Nephron progenitor cell (in vitro differentiated cells): ENCODE measurements around the gene STRN4.
"Not testable (repeated sequence)": the region's sequence is repeated elsewhere in the genome, so short reads cannot be mapped to it uniquely, and the experiment has no call there.

ENCODE experiments used
- DNase-seq: peaks from one replicate; pipeline ENCODE4 v3.0.0; 2021
- H3K27ac Mint-ChIP-seq: 2 replicates; pipeline ENCODE4 v1.8.0; 2021; ENCODE audit warnings: mild to moderate bottlenecking, moderate library complexity, mixed read lengths
- H3K27me3 Mint-ChIP-seq: 2 replicates; pipeline ENCODE4 v1.8.0; 2021; ENCODE audit warnings: mild to moderate bottlenecking, low read depth, mixed read lengths; ENCODE audit not compliant: poor library complexity
- H3K36me3 Mint-ChIP-seq: 2 replicates; pipeline ENCODE4 v1.8.0; 2021; ENCODE audit warnings: low read depth, mixed read lengths
- H3K4me1 Mint-ChIP-seq: 2 replicates; pipeline ENCODE4 v1.8.0; 2021; ENCODE audit warnings: mixed read lengths
- H3K4me3 Mint-ChIP-seq: 2 replicates; pipeline ENCODE4 v1.8.0; 2021; ENCODE audit warnings: mild to moderate bottlenecking, moderate library complexity, mixed read lengths
- H3K9me3 Mint-ChIP-seq: 2 replicates; pipeline ENCODE4 v1.8.0; 2021; ENCODE audit warnings: mild to moderate bottlenecking, moderate library complexity, mixed read lengths
- TF ChIP-seq, protein P1 (sequence below): fragments of 200-600 bp; sonication (generic); IDR thresholded peaks from 2 replicates; pipeline ENCODE4 v1.5.0; 2021; ENCODE audit warnings: antibody characterized with exemption

The STRN4 gene

DNA sequence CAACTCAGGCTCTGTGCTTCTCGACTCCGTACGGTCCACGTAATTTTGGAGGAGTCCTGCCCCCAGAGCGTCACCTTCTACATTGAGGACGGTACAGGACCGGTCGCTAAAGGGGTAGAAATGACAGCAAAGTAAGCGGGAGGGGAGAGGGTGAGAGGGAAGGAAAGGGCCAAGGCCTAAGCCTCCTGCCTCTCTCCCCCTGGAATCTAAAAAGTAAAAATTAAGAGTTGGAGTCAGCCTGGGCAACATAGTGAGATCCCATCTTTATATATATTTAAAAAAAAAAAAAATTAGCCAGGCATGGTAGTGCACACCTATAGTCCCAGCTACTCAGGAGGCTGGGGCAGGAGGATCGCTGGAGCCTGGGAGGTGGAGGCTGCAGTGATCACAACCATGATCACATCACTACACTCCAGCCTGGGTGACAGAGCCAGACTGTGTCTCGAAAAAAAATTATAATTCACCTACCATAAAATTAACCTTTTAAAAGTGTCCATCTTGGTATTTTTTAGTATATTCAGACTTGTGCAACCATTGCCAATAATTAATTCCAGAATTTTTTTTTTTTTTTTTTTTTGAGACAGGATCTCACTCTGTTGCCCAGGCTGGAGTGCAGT lies 29.5 kb upstream of the STRN4 start:
- TF ChIP-seq, protein P1, sequence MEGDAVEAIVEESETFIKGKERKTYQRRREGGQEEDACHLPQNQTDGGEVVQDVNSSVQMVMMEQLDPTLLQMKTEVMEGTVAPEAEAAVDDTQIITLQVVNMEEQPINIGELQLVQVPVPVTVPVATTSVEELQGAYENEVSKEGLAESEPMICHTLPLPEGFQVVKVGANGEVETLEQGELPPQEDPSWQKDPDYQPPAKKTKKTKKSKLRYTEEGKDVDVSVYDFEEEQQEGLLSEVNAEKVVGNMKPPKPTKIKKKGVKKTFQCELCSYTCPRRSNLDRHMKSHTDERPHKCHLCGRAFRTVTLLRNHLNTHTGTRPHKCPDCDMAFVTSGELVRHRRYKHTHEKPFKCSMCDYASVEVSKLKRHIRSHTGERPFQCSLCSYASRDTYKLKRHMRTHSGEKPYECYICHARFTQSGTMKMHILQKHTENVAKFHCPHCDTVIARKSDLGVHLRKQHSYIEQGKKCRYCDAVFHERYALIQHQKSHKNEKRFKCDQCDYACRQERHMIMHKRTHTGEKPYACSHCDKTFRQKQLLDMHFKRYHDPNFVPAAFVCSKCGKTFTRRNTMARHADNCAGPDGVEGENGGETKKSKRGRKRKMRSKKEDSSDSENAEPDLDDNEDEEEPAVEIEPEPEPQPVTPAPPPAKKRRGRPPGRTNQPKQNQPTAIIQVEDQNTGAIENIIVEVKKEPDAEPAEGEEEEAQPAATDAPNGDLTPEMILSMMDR: no peak
- H3K27ac Mint-ChIP-seq: peak overlapping the region; percentile 86
- no peaks in the 10 kb centered on the region for H3K4me1 Mint-ChIP-seq
- no peak overlapping the region for H3K4me3 Mint-ChIP-seq
- peaks cover 3% of the 10 kb centered on the region for H3K27me3 Mint-ChIP-seq
- H3K36me3 Mint-ChIP-seq: peaks cover 56% of the 10 kb centered on the region
- no peaks in the 10 kb centered on the region for H3K9me3 Mint-ChIP-seq
- DNase-seq: no peak

DNA sequence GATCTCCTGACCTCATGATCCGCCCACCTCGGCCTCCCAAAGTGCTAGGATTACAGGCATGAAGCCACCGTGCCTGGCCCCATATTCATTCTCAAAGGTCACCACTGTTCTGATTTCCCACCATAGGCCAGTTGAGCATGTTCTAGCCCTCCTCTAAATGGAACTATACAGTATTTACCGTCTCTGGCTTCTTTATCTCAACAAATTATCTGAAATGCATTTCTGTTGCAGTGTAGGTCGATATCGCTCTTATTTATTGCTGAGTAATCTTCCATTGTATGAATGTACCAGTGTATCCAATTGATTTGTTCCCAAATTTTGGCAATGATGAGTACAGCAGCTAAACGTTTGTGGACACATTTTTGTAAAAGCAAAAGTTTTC lies 26.8 kb upstream of the STRN4 start:
- peak overlapping the region; percentile 70 for H3K27ac Mint-ChIP-seq
- peaks cover 49% of the 10 kb centered on the region for H3K36me3 Mint-ChIP-seq
- H3K4me3 Mint-ChIP-seq: no peak overlapping the region
- no peaks in the 10 kb centered on the region for H3K9me3 Mint-ChIP-seq
- TF ChIP-seq, protein P1: no peak
- no peaks in the 10 kb centered on the region for H3K4me1 Mint-ChIP-seq
- H3K27me3 Mint-ChIP-seq: peaks cover 3% of the 10 kb centered on the region
- no peak for DNase-seq

DNA sequence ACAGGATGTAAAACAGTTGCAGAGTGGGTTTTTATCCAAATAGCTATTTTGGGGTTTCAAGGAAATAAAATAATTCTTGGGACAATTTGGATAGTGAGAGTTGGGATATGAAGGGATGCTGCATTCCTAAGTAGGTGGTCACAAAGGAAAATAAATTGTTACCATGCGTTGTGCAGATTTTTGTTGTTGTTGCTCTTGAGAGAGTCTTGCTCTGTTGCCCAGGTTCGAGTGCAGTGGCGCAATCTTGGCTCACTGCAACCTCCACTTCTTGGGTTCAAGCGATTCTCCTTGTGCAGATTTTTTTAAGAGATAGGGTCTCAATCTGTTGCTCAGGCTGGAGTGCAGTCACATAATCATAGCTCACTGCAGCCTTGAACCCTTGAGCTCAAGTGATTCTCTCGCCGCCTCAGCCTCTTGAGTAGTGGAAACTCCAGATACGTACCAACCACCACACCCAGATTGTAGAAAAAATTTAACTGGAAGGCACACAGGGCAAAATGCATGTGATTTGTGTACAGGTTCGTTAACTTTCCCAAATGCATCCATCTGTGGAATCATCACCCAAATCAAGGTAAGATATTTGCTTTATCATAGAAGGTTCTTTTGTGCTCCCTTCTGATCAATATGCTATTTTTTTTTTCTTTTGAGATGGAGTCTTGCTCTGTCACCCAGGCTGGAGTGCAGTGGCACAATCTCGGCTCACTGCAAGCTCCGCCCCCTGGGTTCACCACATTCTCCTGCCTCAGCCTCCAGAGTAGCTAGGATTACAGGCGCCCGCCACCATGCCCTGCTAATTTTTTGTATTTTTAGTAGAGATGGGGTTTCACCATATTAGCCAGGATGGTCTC lies 26.1 kb upstream of the STRN4 start:
- no peak for DNase-seq
- H3K4me3 Mint-ChIP-seq: no peak overlapping the region
- H3K9me3 Mint-ChIP-seq: no peaks in the 10 kb centered on the region
- H3K4me1 Mint-ChIP-seq: no peaks in the 10 kb centered on the region
- H3K27ac Mint-ChIP-seq: peak overlapping the region; percentile 70
- H3K27me3 Mint-ChIP-seq: peaks cover 3% of the 10 kb centered on the region
- H3K36me3 Mint-ChIP-seq: peaks cover 45% of the 10 kb centered on the region
- TF ChIP-seq, protein P1: no peak

DNA sequence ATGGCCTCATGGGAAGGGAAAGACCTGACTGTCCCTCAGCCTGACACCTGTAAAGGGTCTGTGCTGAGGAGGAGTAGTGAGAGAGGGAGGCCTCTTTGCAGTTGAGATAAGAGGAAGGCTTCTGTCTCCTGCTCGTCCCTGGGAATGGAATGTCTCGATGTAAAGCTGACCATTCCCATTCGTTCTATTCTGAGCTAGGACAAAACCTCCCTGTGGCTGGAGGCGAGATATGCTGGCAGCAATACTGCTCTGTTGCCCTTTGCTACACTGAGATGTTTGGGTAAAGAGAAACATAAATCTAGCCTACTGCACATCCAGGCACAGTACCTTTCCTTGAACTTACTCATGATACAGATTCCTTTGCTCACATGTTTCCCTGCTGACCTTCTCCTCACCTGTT lies 22.5 kb upstream of the STRN4 start:
- H3K27ac Mint-ChIP-seq: peak overlapping the region; percentile 55
- not testable (repeated sequence) for H3K4me1 Mint-ChIP-seq, DNase-seq, H3K27me3 Mint-ChIP-seq, H3K4me3 Mint-ChIP-seq, H3K9me3 Mint-ChIP-seq
- H3K36me3 Mint-ChIP-seq: peaks cover 23% of the 10 kb centered on the region

DNA sequence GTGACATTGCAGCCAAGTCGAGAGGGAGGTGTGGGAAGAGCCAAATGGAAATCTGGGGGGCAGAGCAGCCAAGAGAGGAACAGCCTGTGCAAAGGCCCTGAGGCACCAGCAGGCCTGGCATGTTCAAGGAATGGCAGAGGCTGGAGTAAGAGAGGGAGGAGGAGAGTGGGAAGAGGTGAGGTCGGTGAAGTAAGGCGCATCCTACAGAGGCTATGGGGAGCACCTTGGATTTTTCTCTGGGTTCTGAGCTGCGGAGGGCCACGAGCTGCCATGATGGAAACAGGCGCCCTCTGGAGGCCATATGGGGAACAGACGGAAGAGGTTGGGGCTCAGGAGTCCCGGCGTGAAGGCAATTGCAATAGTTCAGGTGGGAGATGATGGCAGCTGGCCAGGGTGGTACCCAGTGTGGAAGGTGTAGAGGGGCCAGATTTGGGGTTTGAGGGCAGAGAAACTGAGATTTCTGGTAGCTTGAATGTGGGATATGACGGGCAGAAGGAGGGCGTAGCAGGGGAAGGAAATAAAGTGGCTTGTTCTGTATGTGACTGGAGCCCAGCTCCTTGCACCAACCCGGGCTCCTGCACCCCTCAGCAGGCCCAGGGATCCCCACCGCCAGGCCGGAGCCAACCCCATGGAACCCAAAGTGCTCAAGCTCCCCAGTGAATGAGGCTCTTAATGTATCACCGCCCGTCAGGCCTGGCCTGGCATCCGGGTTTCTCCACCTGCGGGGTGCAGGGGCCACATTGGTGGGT lies 20.5 kb upstream of the STRN4 start:
- H3K36me3 Mint-ChIP-seq: peaks cover 10% of the 10 kb centered on the region

More for the DNA sequence above, 20.5 kb upstream of the STRN4 start:
- Mint-ChIP-seq H3K4me3 (no peak overlapping the region), H3K27ac (no peak overlapping the region), H3K9me3 (no peaks in the 10 kb centered on the region), H3K4me1 (no peaks in the 10 kb centered on the region), H3K27me3 (peaks cover 2% of the 10 kb centered on the region)
- TF ChIP-seq, protein P1: peak; percentile 55
- DNase-seq: peak; percentile 53
